GM12873 (cell line): ENCODE results near the gene TP53TG3C.
"Not testable (repeated sequence)": the region's sequence is repeated elsewhere in the genome, so short reads cannot be mapped to it uniquely, and the experiment has no call there.

ENCODE experiments used
- CTCF ChIP-seq: IDR thresholded peaks from 2 replicates; pipeline ENCODE4 v1.5.1; 2012; ENCODE audit warnings: low read depth, mild to moderate bottlenecking, moderate library complexity, low read length, control low read depth; ENCODE audit not compliant: insufficient read depth; ENCODE audit errors: missing control alignments

The TP53TG3C gene

DNA sequence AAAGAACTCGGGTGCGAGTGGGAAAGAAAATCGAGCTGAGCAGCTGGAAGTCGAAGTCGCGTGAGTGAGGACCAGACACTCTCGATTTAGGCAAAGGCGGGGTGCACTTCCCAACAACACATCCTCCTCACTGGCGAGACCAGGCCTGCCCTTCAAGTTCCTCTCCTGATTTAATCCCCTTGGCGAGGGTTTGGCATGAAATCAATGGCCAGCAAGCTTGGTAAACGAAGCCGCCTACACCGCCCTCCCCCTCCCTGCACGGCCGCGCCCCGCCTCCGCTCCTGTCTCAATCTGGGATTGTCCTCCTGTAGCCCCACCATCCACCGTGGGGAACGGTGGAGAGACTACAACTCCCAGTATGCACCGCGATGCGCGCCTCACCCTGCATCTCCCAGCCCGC lies at the start of gene TP53TG3C:
TSS of gene TP53TG3C (plus strand) at position 301 of the 400 bp plus-strand sequence. CDS start at position 369, 68 bp downstream.
- TF ChIP-seq CTCF, result not testable (repeated sequence)
